Measurements from ENCODE around the gene ZNF772.

The ZNF772 gene

DNA sequence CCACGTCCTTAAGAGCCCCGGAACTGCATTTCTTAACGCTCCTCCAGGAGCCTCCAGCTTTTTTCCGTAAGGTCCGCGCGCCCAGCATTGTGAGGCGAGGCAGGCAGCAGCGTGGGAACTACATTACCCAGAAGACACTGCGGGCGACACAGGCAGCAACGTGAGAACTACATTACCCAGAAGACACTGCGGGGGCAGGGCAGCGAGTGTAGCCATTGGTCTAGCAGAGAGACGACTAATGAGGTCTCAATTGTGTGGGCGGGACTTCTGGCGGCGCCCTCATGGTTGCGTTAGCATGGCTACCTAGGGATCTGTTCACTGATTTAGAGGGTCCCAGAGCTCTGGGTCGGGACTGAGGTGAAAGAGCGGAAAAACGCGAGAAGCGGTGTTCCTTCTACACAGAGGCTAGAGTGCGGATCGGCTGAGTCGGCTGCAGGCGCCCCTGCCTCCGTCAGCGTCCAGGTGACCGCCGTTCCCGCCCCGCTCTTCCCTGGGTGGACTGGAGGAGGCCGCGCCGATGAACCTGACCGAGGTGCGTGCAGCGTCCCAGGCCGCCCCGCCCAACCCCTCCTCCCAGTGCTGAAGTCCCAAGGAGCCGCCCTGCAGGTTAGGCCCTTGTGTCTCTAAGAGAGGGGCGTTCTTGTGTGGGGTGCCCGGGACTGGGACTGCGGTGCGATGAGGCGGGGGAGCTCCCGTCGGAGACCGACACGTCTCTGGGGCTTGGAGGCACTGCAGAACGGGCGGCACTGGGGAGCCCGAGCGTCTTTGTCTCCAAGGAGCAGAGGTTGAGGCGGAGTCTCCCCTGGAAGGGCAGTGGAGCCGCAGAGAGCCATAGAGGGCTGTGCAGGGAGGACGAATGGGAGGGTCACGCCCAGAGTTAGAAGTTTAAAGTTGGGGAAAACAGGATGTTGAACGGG, 42.0 kb downstream of the ZNF772 start, which contains the start of gene ZNF749:
Gene ZNF749 (plus strand): TSS at position 264 of the 917 bp plus-strand sequence. CDS start 254 bp downstream, at position 518.
- DNase-seq: peak; percentile 98

GRCh38 chr19:57434386-57435061, 42.8 kb downstream of the ZNF772 start:
- no peak for DNase-seq

GRCh38 chr19:57421037-57421436, 56.3 kb downstream of the ZNF772 start:
- DNase-seq: no peak

DNA sequence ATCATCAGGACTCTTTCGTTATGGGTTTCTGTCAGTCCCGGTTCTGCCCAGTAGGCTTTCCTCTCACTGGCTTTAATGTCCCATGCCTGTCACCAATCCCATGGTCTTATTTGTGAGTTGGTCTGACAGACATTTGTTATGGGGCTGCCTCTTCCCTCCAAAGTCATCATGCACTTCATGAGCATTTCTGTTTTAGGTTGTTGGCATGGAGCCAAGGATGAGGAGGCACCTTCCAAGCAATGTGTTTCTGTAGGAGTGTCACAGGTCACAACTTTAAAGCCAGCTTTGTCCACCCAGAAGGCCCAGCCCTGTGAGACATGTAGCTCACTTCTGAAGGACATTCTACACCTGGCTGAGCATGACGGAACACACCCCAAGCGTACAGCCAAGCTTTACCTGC, 57.9 kb downstream of the ZNF772 start:
- no peak for DNase-seq

Measured in activated CD4-positive, alpha-beta T cell treated with anti-CD3 and anti-CD28 coated beads, Interleukin-2, amount 50 U/mL, for 4 hours (primary cell).